B cell (primary cell): ENCODE results near the gene PRIM1. TPM values are rescaled to one million over a fixed set of nuclear protein-coding genes. Genes with fewer than 3 reads are reported as not detected.

Source experiments
- ATAC-seq: fragments of 200-7000 bp; cut with Tn5 transposase; one replicate; pipeline ENCODE4 v1.10.0; 2021; ENCODE audit warnings: low read depth, mild to moderate bottlenecking, moderate number of reproducible peaks, moderate library complexity
- CTCF ChIA-PET: fragments of 350-600 bp; sonication (Branson Sonifier 250); formaldehyde crosslinking; loops from one replicate; lab custom pipeline; 2021; ENCODE audit warnings: antibody characterized with exemption, inconsistent platforms; lab: Charles Lee
- POLR2A ChIA-PET: fragments of 350-600 bp; sonication (Branson Sonifier 250); formaldehyde crosslinking; loops from one replicate; lab custom pipeline; 2021; ENCODE audit warnings: antibody characterized with exemption; lab: Charles Lee
- DNase-seq: peaks from one replicate; pipeline ENCODE4 v3.0.0; 2013
- H2AFZ ChIP-seq: 2 replicates; pipeline ENCODE4 v1.6.1; 2012; ENCODE audit warnings: mild to moderate bottlenecking, low read depth, low read length; ENCODE audit not compliant: insufficient read depth, poor library complexity, severe bottlenecking
- H3K27ac ChIP-seq, 2 donors: 1 replicate in 1 of 2; 2 replicates in 1 of 2; pipeline ENCODE4 v1.5.1; 2012 to 2013; ENCODE audit warnings: low read length in 2 of 2, mild to moderate bottlenecking in 2 of 2, moderate library complexity in 1 of 2
- H3K27me3 ChIP-seq, 4 experiments: fragments of 200-600 bp in 1 of 4; sonication (generic) in 1 of 4; replicated peaks in 1 of 4; 1 replicate in 2 of 4; 2 replicates in 2 of 4; pipeline versions ENCODE4 v1.6.1 to v1.7.0; 2013 to 2016; ENCODE audit warnings: low read length in 3 of 4, mild to moderate bottlenecking in 2 of 4, mixed read lengths in 1 of 4, moderate library complexity in 1 of 4; ENCODE audit not compliant: insufficient read depth in 4 of 4, control insufficient read depth in 3 of 4; ENCODE audit errors: control extremely low read depth in 1 of 4
- H3K36me3 ChIP-seq, 2 experiments: replicated peaks in 1 of 2; 1 replicate in 1 of 2; 2 replicates in 1 of 2; pipeline versions ENCODE4 v1.6.1 to v1.7.1; 2013; ENCODE audit warnings: low read length in 1 of 2; ENCODE audit not compliant: insufficient read depth in 2 of 2, control insufficient read depth in 1 of 2; ENCODE audit errors: control extremely low read depth in 1 of 2, extremely low read depth in 1 of 2
- H3K4me1 ChIP-seq, 2 donors: fragments of 200-600 bp in 1 of 2; sonication (generic) in 1 of 2; 1 replicate in 1 of 2; 2 replicates in 1 of 2; pipeline versions ENCODE4 v1.5.1 to v1.6.1; 2013 to 2017; ENCODE audit warnings: low read length in 2 of 2; ENCODE audit not compliant: control insufficient read depth in 2 of 2, insufficient read depth in 2 of 2
- H3K4me2 ChIP-seq: replicated peaks from 2 replicates; pipeline ENCODE3; 2012; ENCODE audit warnings: mild to moderate bottlenecking, low read depth, low read length; ENCODE audit not compliant: poor library complexity, severe bottlenecking
- H3K4me3 ChIP-seq, 5 experiments: fragments of 200-600 bp in 1 of 5; sonication (generic) in 1 of 5; 1 replicate in 3 of 5; 2 replicates in 2 of 5; pipeline versions ENCODE4 v1.5.1 to v1.7.0; 2011 to 2016; ENCODE audit warnings: low read length in 4 of 5, mild to moderate bottlenecking in 4 of 5, low read depth in 2 of 5, control low read depth in 1 of 5, moderate library complexity in 1 of 5; ENCODE audit not compliant: insufficient read depth in 1 of 5; ENCODE audit errors: control extremely low read depth in 1 of 5, extremely low read depth in 1 of 5
- H3K79me2 ChIP-seq: fragments of 200-600 bp; sonication (generic); one replicate; pipeline ENCODE4 v1.6.0; 2016; ENCODE audit warnings: low read length; ENCODE audit not compliant: control insufficient read depth, insufficient read depth
- H3K9ac ChIP-seq: fragments of 200-600 bp; sonication (generic); 2 replicates; pipeline ENCODE4 v1.6.1; 2017; ENCODE audit warnings: mild to moderate bottlenecking, low read length, moderate library complexity
- H3K9me3 ChIP-seq, 3 donors: one replicate each; pipeline versions ENCODE4 v1.6.1 to v1.7.1; 2013; ENCODE audit warnings: low read length in 2 of 3; ENCODE audit not compliant: control insufficient read depth in 2 of 3, insufficient read depth in 1 of 3; ENCODE audit errors: control extremely low read depth in 1 of 3
- H4K20me1 ChIP-seq: 2 replicates; pipeline ENCODE4 v1.6.0; 2012; ENCODE audit warnings: mild to moderate bottlenecking, low read length; ENCODE audit not compliant: insufficient read depth, control insufficient read depth, poor library complexity, severe bottlenecking
- H3K27ac Mint-ChIP-seq: one replicate; pipeline ENCODE4 v1.8.0; 2021; ENCODE audit warnings: mixed read lengths
- H3K27me3 Mint-ChIP-seq: one replicate; pipeline ENCODE4 v1.8.0; 2021; ENCODE audit warnings: mixed read lengths
- H3K4me1 Mint-ChIP-seq: one replicate; pipeline ENCODE4 v1.8.0; 2021; ENCODE audit warnings: mixed read lengths
- H3K4me3 Mint-ChIP-seq: one replicate; pipeline ENCODE4 v1.8.0; 2021; ENCODE audit warnings: mixed read lengths
- H3K9me3 Mint-ChIP-seq: one replicate; pipeline ENCODE4 v1.8.0; 2022; ENCODE audit warnings: mixed read lengths; ENCODE audit not compliant: insufficient read depth
- EZH2 ChIP-seq: IDR thresholded peaks from 2 replicates; pipeline ENCODE4 v1.6.1; 2012; ENCODE audit warnings: borderline replicate concordance, low read depth, mild to moderate bottlenecking, moderate library complexity, low read length; ENCODE audit not compliant: insufficient read depth, poor library complexity, severe bottlenecking
- WGBS: methylation state at CpG from one replicate; pipeline ENCODE4 v1.1.5; 2013; ENCODE audit warnings: missing lambda C conversion rate; ENCODE audit not compliant: insufficient coverage; 5-methylcytosine and 5-hydroxymethylcytosine counted together
- intact Hi-C: fragments of 100-400 bp; cut with micrococcal nuclease; formaldehyde crosslinking; loops from one replicate; pipeline ENCODE4 v1.10.0; 2022
- polyA plus RNA-seq: library from polyadenylated mRNA; depleted of rRNA; stranded (reverse); fragments of >200 nt; gene quantifications from 2 replicates; pipeline ENCODE4 v1.2.3, GENCODE V29; 2012
- total RNA-seq, 2 donors: library from RNA; stranded (reverse); fragments of 120-200 nt in 1 of 2; gene quantifications; 1 replicate in 1 of 2; 2 replicates in 1 of 2; pipeline versions ENCODE4 v1.2.3 to v1.2.4, GENCODE V29; 2013 to 2022
- TF ChIP-seq, protein P1 (sequence below): fragments of 200-600 bp; IDR thresholded peaks from one replicate; pipeline ENCODE4 v1.8.0; 2022; ENCODE audit warnings: antibody characterized with exemption, mild to moderate bottlenecking

PRIM1 gene
- total and polyA plus RNA-seq, 2 donors (not counting 1 experiment from before 2014, with no cell fraction given) = 16.9 to 25.4 TPM

DNA sequence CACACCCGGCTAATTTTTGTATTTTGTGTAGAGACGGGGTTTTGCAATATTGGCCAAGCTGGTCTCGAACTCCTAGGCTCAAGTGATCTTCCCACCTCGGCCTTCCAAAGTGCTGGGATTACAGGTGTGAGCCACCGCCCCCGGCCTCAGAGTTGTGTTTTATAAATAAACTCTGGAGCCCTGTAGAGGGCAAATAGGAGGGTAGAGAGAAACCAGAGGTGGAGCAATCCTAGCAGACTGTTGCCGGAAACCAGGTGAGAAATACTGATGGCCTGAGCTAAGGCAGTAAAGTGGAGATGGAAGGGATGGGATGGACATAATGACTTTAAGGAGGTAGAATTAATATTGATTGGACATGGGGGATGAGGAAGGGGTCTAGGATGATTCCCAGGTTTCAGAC, 8.3 kb upstream of the PRIM1 start:
- WGBS = 82% methylated on average over 7 of the region's 7 CpGs
- H3K4me3 Mint-ChIP-seq = no peak overlapping the region
- Histone ChIP-seq H3K4me2 (no peak overlapping the region), H3K27ac (no peak overlapping the region), H3K9ac (no peak overlapping the region), H3K27me3 (no peaks in the 10 kb centered on the region), H3K79me2 (no peaks in the 10 kb centered on the region), H3K4me3 (no peak overlapping the region), H4K20me1 (no peaks in the 10 kb centered on the region), H3K9me3 (no peaks in the 10 kb centered on the region), H3K4me1 (no peaks in the 10 kb centered on the region), H3K36me3 (no peaks in the 10 kb centered on the region), H2AFZ (no peak overlapping the region)
- no peaks in the 10 kb centered on the region for H3K9me3 Mint-ChIP-seq
- POLR2A ChIA-PET = no interaction called here
- CTCF ChIA-PET = interaction anchor here (0.7 to 14.7 kb wide), 5 partner anchors 9 to 351 kb away, joined by 3 to 152 read pairs (median 23); partner anchors contain the start of gene STAT6
- H3K27ac Mint-ChIP-seq = no peak overlapping the region
- intact Hi-C loops = no loop called here
- H3K27me3 Mint-ChIP-seq = no peaks in the 10 kb centered on the region
- peaks cover 1% of the 10 kb centered on the region for H3K4me1 Mint-ChIP-seq
- no peak for ATAC-seq
- TF ChIP-seq EZH2 = no peak
- TF ChIP-seq, protein P1, sequence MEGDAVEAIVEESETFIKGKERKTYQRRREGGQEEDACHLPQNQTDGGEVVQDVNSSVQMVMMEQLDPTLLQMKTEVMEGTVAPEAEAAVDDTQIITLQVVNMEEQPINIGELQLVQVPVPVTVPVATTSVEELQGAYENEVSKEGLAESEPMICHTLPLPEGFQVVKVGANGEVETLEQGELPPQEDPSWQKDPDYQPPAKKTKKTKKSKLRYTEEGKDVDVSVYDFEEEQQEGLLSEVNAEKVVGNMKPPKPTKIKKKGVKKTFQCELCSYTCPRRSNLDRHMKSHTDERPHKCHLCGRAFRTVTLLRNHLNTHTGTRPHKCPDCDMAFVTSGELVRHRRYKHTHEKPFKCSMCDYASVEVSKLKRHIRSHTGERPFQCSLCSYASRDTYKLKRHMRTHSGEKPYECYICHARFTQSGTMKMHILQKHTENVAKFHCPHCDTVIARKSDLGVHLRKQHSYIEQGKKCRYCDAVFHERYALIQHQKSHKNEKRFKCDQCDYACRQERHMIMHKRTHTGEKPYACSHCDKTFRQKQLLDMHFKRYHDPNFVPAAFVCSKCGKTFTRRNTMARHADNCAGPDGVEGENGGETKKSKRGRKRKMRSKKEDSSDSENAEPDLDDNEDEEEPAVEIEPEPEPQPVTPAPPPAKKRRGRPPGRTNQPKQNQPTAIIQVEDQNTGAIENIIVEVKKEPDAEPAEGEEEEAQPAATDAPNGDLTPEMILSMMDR = no peak
- no peak for DNase-seq

DNA sequence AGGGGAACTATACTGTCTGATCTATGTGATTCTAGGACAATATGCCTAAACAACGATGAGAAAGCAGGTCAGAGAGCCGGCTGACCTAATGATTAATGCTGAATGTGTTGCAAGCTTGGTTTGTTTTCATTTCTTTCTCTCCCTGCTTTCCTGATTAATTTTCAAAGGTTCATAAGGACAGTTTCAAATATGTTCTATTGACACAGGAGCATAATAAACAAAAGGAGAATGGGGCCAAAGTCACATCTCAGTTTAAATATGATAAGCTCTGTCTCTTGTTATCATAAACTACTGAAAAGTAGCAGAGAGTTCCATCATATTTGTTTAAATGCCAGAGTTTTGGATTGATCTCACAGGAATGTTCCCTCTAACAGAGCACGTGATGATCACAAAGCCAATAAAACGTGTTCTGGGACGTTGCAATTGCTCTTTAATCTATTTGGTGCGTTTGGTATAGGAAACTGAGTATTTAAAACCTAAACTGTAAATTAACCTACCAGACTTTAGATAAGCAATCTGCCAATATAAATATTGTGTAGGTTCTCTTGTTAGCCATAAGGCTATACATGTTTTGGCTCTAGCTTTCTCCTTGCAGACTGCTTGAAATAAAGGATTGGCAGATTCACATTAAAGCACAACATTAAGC, 7.3 kb upstream of the PRIM1 start:
- Mint-ChIP-seq H3K27me3 (no peaks in the 10 kb centered on the region), H3K27ac (no peak overlapping the region), H3K9me3 (no peaks in the 10 kb centered on the region), H3K4me1 (peaks cover 1% of the 10 kb centered on the region), H3K4me3 (no peak overlapping the region)
- ATAC-seq = no peak
- POLR2A ChIA-PET = interaction anchor here (0.7 kb wide), 1 partner anchor 352 kb away, joined by 3 read pairs; the partner anchor contains the start of gene STAT6
- H3K4me2 ChIP-seq = no peak overlapping the region
- WGBS = 100% methylated on average over 3 of the region's 6 CpGs
- no peaks in the 10 kb centered on the region for H3K9me3 ChIP-seq
- CTCF ChIA-PET = interaction anchor here (0.6 to 14.7 kb wide), 9 partner anchors 21 to 352 kb away, joined by 3 to 152 read pairs (median 4); partner anchors contain the start of gene STAT6
- H4K20me1 ChIP-seq = no peaks in the 10 kb centered on the region
- H3K79me2 ChIP-seq = no peaks in the 10 kb centered on the region
- intact Hi-C loops = loop anchor here (5.0 to 10.0 kb wide), 3 partner anchors 245 to 475 kb away; partner anchors contain the start of gene LRP1
- no peak overlapping the region for H2AFZ ChIP-seq
- no peak overlapping the region for H3K27ac ChIP-seq
- H3K27me3 ChIP-seq = no peaks in the 10 kb centered on the region
- no peaks in the 10 kb centered on the region for H3K4me1 ChIP-seq
- H3K9ac ChIP-seq = no peak overlapping the region
- TF ChIP-seq, protein P1 = no peak
- no peaks in the 10 kb centered on the region for H3K36me3 ChIP-seq
- no peak for DNase-seq
- H3K4me3 ChIP-seq = no peak overlapping the region
